ENCODE data around the gene STAM. TPM values are rescaled to one million over a fixed set of nuclear protein-coding genes. Genes with fewer than 3 reads are reported as not detected.

STAM gene
- total RNA-seq, 1 experiment from 2014 or later: 17.0 TPM

GRCh38 chr10:17662193-17663138 lies 18.5 kb downstream of the STAM start:
- peaks cover 20% of the 10 kb centered on the region for H3K4me1 Mint-ChIP-seq (ENCODE audit: low read depth, unreplicated experiment)
- H3K9me3 Mint-ChIP-seq (ENCODE audit: low read depth, unreplicated experiment): no peaks in the 10 kb centered on the region
- intact Hi-C loops (cut with micrococcal nuclease; ENCODE audit: unreplicated experiment): no loop called here
- no peaks in the 10 kb centered on the region for H3K27me3 Mint-ChIP-seq (ENCODE audit: unreplicated experiment)
- BruUV-seq (replicated peaks): no TSS peak
- no peak for TF ChIP-seq CTCF (IDR thresholded peaks at IDR 0.05; ENCODE audit: unreplicated experiment)
- no peak overlapping the region for H3K27ac Mint-ChIP-seq (ENCODE audit: unreplicated experiment)
- H3K4me3 Mint-ChIP-seq (ENCODE audit: low read depth, unreplicated experiment): no peak overlapping the region
- no peak for DNase-seq
- CTCF ChIA-PET: no interaction called here
- peaks cover 5% of the 10 kb centered on the region for H3K36me3 Mint-ChIP-seq (ENCODE audit: insufficient read depth, unreplicated experiment)

GRCh38 chr10:17663450-17663849 lies 19.5 kb downstream of the STAM start:
- H3K27me3 Mint-ChIP-seq (ENCODE audit: unreplicated experiment): no peaks in the 10 kb centered on the region
- H3K9me3 Mint-ChIP-seq (ENCODE audit: low read depth, unreplicated experiment): no peaks in the 10 kb centered on the region
- BruUV-seq (replicated peaks): no TSS peak
- intact Hi-C loops (cut with micrococcal nuclease; ENCODE audit: unreplicated experiment): no loop called here
- H3K4me1 Mint-ChIP-seq (ENCODE audit: low read depth, unreplicated experiment): peaks cover 17% of the 10 kb centered on the region
- CTCF ChIA-PET: no interaction called here
- H3K4me3 Mint-ChIP-seq (ENCODE audit: low read depth, unreplicated experiment): no peak overlapping the region
- DNase-seq: no peak
- H3K36me3 Mint-ChIP-seq (ENCODE audit: insufficient read depth, unreplicated experiment): peaks cover 5% of the 10 kb centered on the region
- H3K27ac Mint-ChIP-seq (ENCODE audit: unreplicated experiment): no peak overlapping the region
- TF ChIP-seq CTCF (IDR thresholded peaks at IDR 0.05; ENCODE audit: unreplicated experiment): no peak

GRCh38 chr10:17665747-17666146 lies 21.8 kb downstream of the STAM start:
- Mint-ChIP-seq H3K27ac (ENCODE audit: unreplicated experiment) (peak overlapping the region; percentile 86), H3K4me3 (ENCODE audit: low read depth, unreplicated experiment) (no peak overlapping the region), H3K27me3 (ENCODE audit: unreplicated experiment) (no peaks in the 10 kb centered on the region), H3K9me3 (ENCODE audit: low read depth, unreplicated experiment) (no peaks in the 10 kb centered on the region), H3K4me1 (ENCODE audit: low read depth, unreplicated experiment) (peaks cover 14% of the 10 kb centered on the region), H3K36me3 (ENCODE audit: insufficient read depth, unreplicated experiment) (peaks cover 5% of the 10 kb centered on the region)
- CTCF ChIA-PET: no interaction called here
- no peak for DNase-seq
- intact Hi-C loops (cut with micrococcal nuclease; ENCODE audit: unreplicated experiment): no loop called here
- BruUV-seq (replicated peaks): no TSS peak
- TF ChIP-seq CTCF (IDR thresholded peaks at IDR 0.05; ENCODE audit: unreplicated experiment): no peak

- DNase-seq: no peak
- H3K36me3 Mint-ChIP-seq (ENCODE audit: insufficient read depth, unreplicated experiment): peaks cover 5% of the 10 kb centered on the region
- CTCF ChIA-PET: no interaction called here
- intact Hi-C loops (cut with micrococcal nuclease; ENCODE audit: unreplicated experiment): no loop called here
- no peak overlapping the region for H3K27ac Mint-ChIP-seq (ENCODE audit: unreplicated experiment)
- H3K27me3 Mint-ChIP-seq (ENCODE audit: unreplicated experiment): no peaks in the 10 kb centered on the region
- TF ChIP-seq CTCF (IDR thresholded peaks at IDR 0.05; ENCODE audit: unreplicated experiment): no peak
- peaks cover 20% of the 10 kb centered on the region for H3K4me1 Mint-ChIP-seq (ENCODE audit: low read depth, unreplicated experiment)
- H3K4me3 Mint-ChIP-seq (ENCODE audit: low read depth, unreplicated experiment): no peak overlapping the region
- H3K9me3 Mint-ChIP-seq (ENCODE audit: low read depth, unreplicated experiment): no peaks in the 10 kb centered on the region
- no TSS peak for BruUV-seq (replicated peaks)
These were observed 24.7 kb downstream of the STAM start for GRCh38 chr10:17668435-17669184.

Measured in Calu3 (cell line).